SK-N-SH (cell line): ENCODE data around the gene GID4. TPM values are rescaled to one million over a fixed set of nuclear protein-coding genes. Genes with fewer than 3 reads are reported as not detected.

Source experiments
- CTCF ChIA-PET: fragments of 300-600, 350-600 bp; formaldehyde crosslinking; extraction: SDS; loops from one replicate; lab custom pipeline; 2021; lab: Yijun Ruan, JAX
- POLR2A ChIA-PET: fragments of 350-600 bp; sonication (Branson Sonifier 250); formaldehyde crosslinking; extraction: SDS; loops from one replicate; lab custom pipeline; 2020; ENCODE audit warnings: antibody characterized with exemption, inconsistent platforms; lab: Yijun Ruan, JAX
- DNase-seq: peaks from one replicate; pipeline ENCODE4 v3.0.0; 2012
- H2AFZ ChIP-seq: fragments of 200-600 bp; sonication (generic); 2 replicates; pipeline ENCODE4 v1.8.1; 2016; ENCODE audit warnings: antibody characterized with exemption, mild to moderate bottlenecking, low read depth
- H3F3A ChIP-seq: fragments of 200-600 bp; sonication (generic); replicated peaks from 2 replicates; pipeline ENCODE3; 2016; ENCODE audit warnings: antibody characterized with exemption, mild to moderate bottlenecking; ENCODE audit not compliant: insufficient read depth
- H3K27ac ChIP-seq, 2 experiments: fragments of 200-500 bp in 1 of 2; fragments of 200-600 bp in 1 of 2; sonication (Bioruptor generic) in 1 of 2; sonication (generic), shearing (Covaris generic) in 1 of 2; 2 replicates each; pipeline versions ENCODE4 v1.5.1 to v1.6.1; 2014 to 2016; ENCODE audit warnings: low read depth in 2 of 2, inconsistent platforms in 1 of 2, low read length in 1 of 2, mild to moderate bottlenecking in 1 of 2, mixed read lengths in 1 of 2
- H3K27me3 ChIP-seq: fragments of 200-600 bp; sonication (generic), shearing (Covaris generic); 2 replicates; pipeline ENCODE4 v1.6.1; 2016; ENCODE audit warnings: mixed run types; ENCODE audit not compliant: insufficient read depth
- H3K36me3 ChIP-seq, 2 experiments: fragments of 200-500 bp in 1 of 2; fragments of 200-600 bp in 1 of 2; sonication (Bioruptor generic) in 1 of 2; sonication (generic) in 1 of 2; replicated peaks in 1 of 2; 2 replicates each; pipeline versions ENCODE3 to v1.5.1; 2014 to 2016; ENCODE audit warnings: low read length in 1 of 2, mild to moderate bottlenecking in 1 of 2; ENCODE audit not compliant: insufficient read depth in 2 of 2, control insufficient read depth in 1 of 2
- H3K4me1 ChIP-seq, 2 experiments: fragments of 200-500 bp in 1 of 2; fragments of 200-600 bp in 1 of 2; sonication (Bioruptor generic) in 1 of 2; sonication (generic), shearing (Covaris generic) in 1 of 2; 2 replicates each; pipeline versions ENCODE4 v1.5.1 to v1.6.1; 2014 to 2016; ENCODE audit warnings: low read depth in 1 of 2, low read length in 1 of 2, mixed run types in 1 of 2; ENCODE audit not compliant: insufficient read depth in 2 of 2, control insufficient read depth in 1 of 2
- H3K4me2 ChIP-seq: fragments of 200-600 bp; sonication (generic), shearing (Covaris generic); 2 replicates; pipeline ENCODE4 v1.6.1; 2017; ENCODE audit warnings: mixed run types
- H3K4me3 ChIP-seq, 2 experiments: fragments of 200-500 bp in 1 of 2; fragments of 200-600 bp in 1 of 2; sonication (Bioruptor generic) in 1 of 2; sonication (generic), shearing (Covaris generic) in 1 of 2; 2 replicates each; pipeline versions ENCODE4 v1.5.1 to v1.8.1; 2014 to 2016; ENCODE audit warnings: low read depth in 2 of 2, inconsistent platforms in 1 of 2, low read length in 1 of 2, mild to moderate bottlenecking in 1 of 2, mixed read lengths in 1 of 2, moderate library complexity in 1 of 2
- H3K79me2 ChIP-seq: fragments of 200-600 bp; sonication (generic); 2 replicates; pipeline ENCODE4 v1.8.1; 2017; ENCODE audit warnings: mild to moderate bottlenecking; ENCODE audit not compliant: insufficient read depth
- H3K9ac ChIP-seq: fragments of 200-600 bp; sonication (generic); 2 replicates; pipeline ENCODE4 v1.6.1; 2017; ENCODE audit warnings: mixed run types
- H3K9me2 ChIP-seq: fragments of 200-600 bp; sonication (generic); 2 replicates; pipeline ENCODE4 v1.6.1; 2017; ENCODE audit warnings: mixed run types
- H3K9me3 ChIP-seq: fragments of 200-600 bp; sonication (generic); 2 replicates; pipeline ENCODE4 v1.6.1; 2017; ENCODE audit warnings: mixed run types, mild to moderate bottlenecking, moderate library complexity
- H4K20me1 ChIP-seq: fragments of 200-600 bp; sonication (generic); 2 replicates; pipeline ENCODE4 v1.6.1; 2017; ENCODE audit warnings: mild to moderate bottlenecking, mixed run types; ENCODE audit not compliant: insufficient read depth
- CHD2 ChIP-seq: fragments of 150-350 bp; IDR thresholded peaks from 2 replicates; pipeline ENCODE4 v1.6.1; 2018; ENCODE audit warnings: low read length; ENCODE audit not compliant: partially characterized antibody
- CTCF ChIP-seq: fragments of 200-600 bp; sonication (generic); IDR thresholded peaks from 2 replicates; pipeline ENCODE4 v1.6.1; 2017; ENCODE audit warnings: antibody characterized with exemption, mild to moderate bottlenecking, moderate library complexity
- EP300 ChIP-seq, 2 experiments: IDR thresholded peaks; 2 replicates each; pipeline versions ENCODE4 v1.4.0 to v1.6.1; 2012; ENCODE audit warnings: borderline replicate concordance in 1 of 2, low read depth in 1 of 2, low read length in 1 of 2
- FOSL2 ChIP-seq: IDR thresholded peaks from 2 replicates; pipeline ENCODE4 v1.4.0; 2012; ENCODE audit warnings: low read depth, mild to moderate bottlenecking, moderate library complexity, borderline replicate concordance
- FOXM1 ChIP-seq: IDR thresholded peaks from 2 replicates; pipeline ENCODE4 v1.4.0; 2012; ENCODE audit warnings: low read depth, mild to moderate bottlenecking
- GABPA ChIP-seq: IDR thresholded peaks from 2 replicates; pipeline ENCODE4 v1.4.0; 2012; ENCODE audit warnings: low read depth, mild to moderate bottlenecking
- GATA2 ChIP-seq: sonication (generic); formaldehyde crosslinking; IDR thresholded peaks from 2 replicates; pipeline ENCODE4 v1.5.0; 2020; ENCODE audit warnings: mild to moderate bottlenecking, missing genetic modification reagents
- JUND ChIP-seq: IDR thresholded peaks from 2 replicates; pipeline ENCODE4 v1.4.0; 2012
- MEF2A ChIP-seq: IDR thresholded peaks from 2 replicates; pipeline ENCODE4 v1.4.0; 2012; ENCODE audit warnings: low read depth, borderline replicate concordance
- MXI1 ChIP-seq: IDR thresholded peaks from 2 replicates; pipeline ENCODE4 v1.6.1; 2012; ENCODE audit warnings: mild to moderate bottlenecking, low read depth, low read length, improper control_type of control experiment
- NFIC ChIP-seq: IDR thresholded peaks from 2 replicates; pipeline ENCODE4 v1.4.0; 2012; ENCODE audit warnings: borderline replicate concordance
- NRF1 ChIP-seq: IDR thresholded peaks from 2 replicates; pipeline ENCODE4 v1.6.1; 2012; ENCODE audit warnings: low read depth, mild to moderate bottlenecking, low read length
- PBX3 ChIP-seq: IDR thresholded peaks from 2 replicates; pipeline ENCODE4; 2012
- RAD21 ChIP-seq: IDR thresholded peaks from 2 replicates; pipeline ENCODE4 v1.6.1; 2012; ENCODE audit warnings: mild to moderate bottlenecking, low read length
- RCOR1 ChIP-seq: fragments of 150-350 bp; IDR thresholded peaks from 2 replicates; pipeline ENCODE4 v1.6.1; 2017; ENCODE audit warnings: antibody characterized with exemption, low read length
- RXRA ChIP-seq: IDR thresholded peaks from 2 replicates; pipeline ENCODE4 v1.4.0; 2012; ENCODE audit warnings: low read depth, mild to moderate bottlenecking, borderline replicate concordance
- TAF1 ChIP-seq: IDR thresholded peaks from 2 replicates; pipeline ENCODE4 v1.6.1; 2012; ENCODE audit warnings: low read depth, mild to moderate bottlenecking, low read length, moderate library complexity, borderline replicate concordance
- USF1 ChIP-seq: IDR thresholded peaks from 2 replicates; pipeline ENCODE4 v1.4.0; 2012; ENCODE audit warnings: low read depth, borderline replicate concordance
- YY1 ChIP-seq: IDR thresholded peaks from 2 replicates; pipeline ENCODE4 v1.4.0; 2012; ENCODE audit warnings: low read depth, mild to moderate bottlenecking
- ZBTB33 ChIP-seq: IDR thresholded peaks from 2 replicates; pipeline ENCODE4 v1.4.0; 2012; ENCODE audit warnings: low read depth, borderline replicate concordance
- WGBS: methylation state at CpG from one replicate; pipeline ENCODE4 v1.1.6; 2017; ENCODE audit warnings: low lambda C conversion rate; 5-methylcytosine and 5-hydroxymethylcytosine counted together
- polyA plus RNA-seq, 3 experiments: library from polyadenylated mRNA; depleted of rRNA; stranded (reverse); fragments of >200 nt; gene quantifications; 2 replicates each; pipeline ENCODE4 v1.2.3, GENCODE V29; 2012

GID4 gene
- polyA plus RNA-seq, 1 of the 3 experiments (the other 2 are of a cell fraction): 4.3 TPM

- Histone ChIP-seq H3K4me2 (no peak overlapping the region), H2AFZ (no peak overlapping the region), H3K79me2 (no peaks in the 10 kb centered on the region)
- POLR2A ChIA-PET: no interaction called here
- no peak for TF ChIP-seq MXI1
- no peak for TF ChIP-seq RXRA
- TF ChIP-seq GABPA: no peak
- TF ChIP-seq GATA2 (CRISPR knock-in tag): no peak
- TF ChIP-seq CHD2: no peak
- TF ChIP-seq ZBTB33: no peak
- TF ChIP-seq EP300 (IDR thresholded peaks at IDR 0.05; ENCODE audit: borderline replicate concordance in 1 of 2, low read depth in 1 of 2, low read length in 1 of 2): no peak
- TF ChIP-seq NRF1: no peak
- TF ChIP-seq NFIC: no peak
- TF ChIP-seq JUND: no peak
- no peak for TF ChIP-seq TAF1
- TF ChIP-seq, all 33 proteins: peak for 0
- no peaks in the 10 kb centered on the region for H3K9me2 ChIP-seq
- CTCF ChIA-PET: no interaction called here
- no peaks in the 10 kb centered on the region for H3K27me3 ChIP-seq
- peak overlapping the region in 1 of 2 experiments; percentile 86; a peak in 1 of 4 replicates for H3K27ac ChIP-seq
- no peak overlapping the region for H3K9ac ChIP-seq
- DNase-seq: no peak
- WGBS: 98% methylated on average over 14 of the region's 14 CpGs
- H3K9me3 ChIP-seq: no peaks in the 10 kb centered on the region
- no peaks in the 10 kb centered on the region for H3F3A ChIP-seq
- H3K4me3 ChIP-seq: no peak overlapping the region
- H3K4me1 ChIP-seq: peaks cover 0 to 49% of the 10 kb centered on the region in 2 experiments; a peak in 2 of 4 replicates
- 0 out of 2 replicates have a peak, but pooled peaks cover 4% of the 10 kb centered on the region for H4K20me1 ChIP-seq
- H3K36me3 ChIP-seq: peaks cover 11 to 58% of the 10 kb centered on the region in 2 experiments
Observed at GRCh38 chr17:18099516-18099915, 60.3 kb downstream of the GID4 start.

- CTCF ChIA-PET: interaction anchor here (1.3 kb wide), 1 partner anchor 117 kb away, joined by 3 read pairs; no protein-coding TSS in a partner anchor
- no peaks in the 10 kb centered on the region for H3K79me2 ChIP-seq
- H3K36me3 ChIP-seq: peaks cover 3 to 59% of the 10 kb centered on the region in 2 experiments
- 0 out of 2 replicates have a peak, but pooled peaks cover 4% of the 10 kb centered on the region for H4K20me1 ChIP-seq
- peak overlapping the region in 1 of 2 experiments; percentile 86; a peak in 2 of 4 replicates for H3K27ac ChIP-seq
- 76% methylated on average over 9 of the region's 10 CpGs for WGBS
- H3K27me3 ChIP-seq: no peaks in the 10 kb centered on the region
- DNase-seq: peak; percentile 82
- no peak overlapping the region for H3K4me3 ChIP-seq
- H2AFZ ChIP-seq: no peak overlapping the region
- H3F3A ChIP-seq: no peaks in the 10 kb centered on the region
- H3K9me2 ChIP-seq: no peaks in the 10 kb centered on the region
- H3K4me1 ChIP-seq: peaks cover 0 to 60% of the 10 kb centered on the region in 2 experiments; a peak in 2 of 4 replicates
- no peaks in the 10 kb centered on the region for H3K9me3 ChIP-seq
- no peak overlapping the region for H3K4me2 ChIP-seq
- no peak overlapping the region for H3K9ac ChIP-seq
- POLR2A ChIA-PET: interaction anchor here (1.5 kb wide), 1 partner anchor 88 kb away, joined by 6 read pairs; no protein-coding TSS in a partner anchor
- TF ChIP-seq CHD2 (peak; percentile 71), ZBTB33 (no peak), JUND (no peak), GATA2 (CRISPR knock-in tag) (no peak), RCOR1 (peak; percentile 38; the same call in 1 of the 2 replicates), CTCF (no peak), MEF2A (no peak), USF1 (no peak), FOXM1 (no peak), RAD21 (no peak), YY1 (no peak), FOSL2 (no peak), EP300 (IDR thresholded peaks at IDR 0.05; ENCODE audit: borderline replicate concordance in 1 of 2, low read depth in 1 of 2, low read length in 1 of 2) (no peak; a peak in 1 of 4 replicates), PBX3 (no peak), TAF1 (no peak), MXI1 (peak; percentile 78; the same call in 1 of the 2 replicates)
Observed at GRCh38 chr17:18100616-18101015, 61.4 kb downstream of the GID4 start.
